ENCODE results near the gene PSMC3. TPM values are rescaled to one million over a fixed set of nuclear protein-coding genes. Genes with fewer than 3 reads are reported as not detected.

PSMC3 gene
- total and polyA plus RNA-seq, 2 donors (not counting 1 experiment from before 2014, with no cell fraction given): 36.7 to 62.7 TPM

DNA sequence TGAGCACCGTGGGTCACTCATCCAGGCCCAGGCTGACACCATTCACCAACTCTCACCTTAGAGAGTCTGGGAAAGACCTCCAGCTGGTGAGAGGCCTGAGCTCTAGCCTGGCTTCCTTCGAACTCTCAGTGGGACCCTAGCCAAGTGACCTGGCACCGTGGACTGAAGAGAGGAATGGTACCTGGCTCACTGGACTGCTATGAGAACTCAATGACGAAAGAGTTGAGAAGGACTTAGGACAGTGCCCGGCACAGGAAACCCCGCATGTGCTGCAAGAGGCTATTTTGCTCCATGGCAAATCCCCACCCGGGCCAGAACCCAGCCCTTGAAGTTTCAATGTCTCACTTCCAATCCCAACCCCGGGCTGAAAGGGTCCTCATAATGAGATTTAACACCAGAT lies 23.3 kb upstream of the PSMC3 start:
- Mint-ChIP-seq H3K27me3 (no peaks in the 10 kb centered on the region), H3K9me3 (ENCODE audit: insufficient read depth) (no peaks in the 10 kb centered on the region), H3K27ac (no peak overlapping the region), H3K4me3 (no peak overlapping the region), H3K4me1 (peaks cover 4% of the 10 kb centered on the region)
- H3K4me2 ChIP-seq (replicated peaks; ENCODE audit: low read depth, low read length, poor library complexity, severe bottlenecking): no peak overlapping the region
- no peak overlapping the region for H3K9ac ChIP-seq (ENCODE audit: low read length)
- intact Hi-C loops (cut with micrococcal nuclease): no loop called here
- peaks cover 0 to 5% of the 10 kb centered on the region in 2 donors for H3K4me1 ChIP-seq (ENCODE audit: control insufficient read depth in 2 of 2, insufficient read depth in 2 of 2, low read length in 2 of 2)
- ChIA-PET POLR2A (no interaction called here), CTCF (no interaction called here)
- H3K27me3 ChIP-seq (replicated peaks in 1 of 4; ENCODE audit: control extremely low read depth in 1 of 4, control insufficient read depth in 3 of 4, insufficient read depth in 4 of 4, low read length in 3 of 4): no peaks in the 10 kb centered on the region
- TF ChIP-seq EZH2 (IDR thresholded peaks at IDR 0.05; ENCODE audit: borderline replicate concordance, insufficient read depth, low read depth, low read length, poor library complexity, severe bottlenecking) (no peak), CTCF (IDR thresholded peaks at IDR 0.05) (no peak)
- no peak overlapping the region for H3K4me3 ChIP-seq (ENCODE audit: control extremely low read depth in 1 of 5, extremely low read depth in 1 of 5, insufficient read depth in 1 of 5, low read depth in 2 of 5, low read length in 4 of 5)
- no peak overlapping the region for H2AFZ ChIP-seq (ENCODE audit: insufficient read depth, low read depth, low read length, poor library complexity, severe bottlenecking)
- DNase-seq: no peak
- peaks cover 0 to 6% (median 0%) of the 10 kb centered on the region in 3 donors for H3K9me3 ChIP-seq (ENCODE audit: control extremely low read depth in 1 of 3, control insufficient read depth in 2 of 3, insufficient read depth in 1 of 3, low read length in 2 of 3)
- H3K27ac ChIP-seq (ENCODE audit: low read length in 2 of 2): no peak overlapping the region
- H4K20me1 ChIP-seq (ENCODE audit: control insufficient read depth, insufficient read depth, low read length, poor library complexity, severe bottlenecking): no peaks in the 10 kb centered on the region
- 97% methylated on average over 7 of the region's 8 CpGs for WGBS (ENCODE audit: insufficient coverage)
- H3K79me2 ChIP-seq (ENCODE audit: control insufficient read depth, insufficient read depth, low read length): no peaks in the 10 kb centered on the region
- no peaks in the 10 kb centered on the region for H3K36me3 ChIP-seq (replicated peaks in 1 of 2; ENCODE audit: control extremely low read depth in 1 of 2, control insufficient read depth in 1 of 2, extremely low read depth in 1 of 2, insufficient read depth in 2 of 2, low read length in 1 of 2)
- ATAC-seq (ENCODE audit: low read depth): no peak

- no peaks in the 10 kb centered on the region for H4K20me1 ChIP-seq (ENCODE audit: control insufficient read depth, insufficient read depth, low read length, poor library complexity, severe bottlenecking)
- CTCF ChIA-PET: no interaction called here
- no peak within 1 kb of the TSS for H3K4me2 ChIP-seq (replicated peaks; ENCODE audit: low read depth, low read length, poor library complexity, severe bottlenecking)
- no peak within 1 kb of the TSS for H3K27ac ChIP-seq (ENCODE audit: low read length in 2 of 2)
- POLR2A ChIA-PET: no interaction called here
- no peak within 1 kb of the TSS for H3K4me3 ChIP-seq (ENCODE audit: control extremely low read depth in 1 of 5, extremely low read depth in 1 of 5, insufficient read depth in 1 of 5, low read depth in 2 of 5, low read length in 4 of 5)
- H3K4me1 Mint-ChIP-seq: no peaks in the 10 kb centered on the region
- no peaks in the 10 kb centered on the region for H3K4me1 ChIP-seq (ENCODE audit: control insufficient read depth in 2 of 2, insufficient read depth in 2 of 2, low read length in 2 of 2)
- no peaks in the 10 kb centered on the region for H3K79me2 ChIP-seq (ENCODE audit: control insufficient read depth, insufficient read depth, low read length)
- H3K27me3 Mint-ChIP-seq: no peaks in the 10 kb centered on the region
- 97% methylated on average over 29 of the region's 32 CpGs for WGBS (ENCODE audit: insufficient coverage)
- TF ChIP-seq EZH2 (IDR thresholded peaks at IDR 0.05; ENCODE audit: borderline replicate concordance, insufficient read depth, low read depth, low read length, poor library complexity, severe bottlenecking) (no peak), CTCF (IDR thresholded peaks at IDR 0.05) (no peak)
- no peaks in the 10 kb centered on the region for H3K36me3 ChIP-seq (replicated peaks in 1 of 2; ENCODE audit: control extremely low read depth in 1 of 2, control insufficient read depth in 1 of 2, extremely low read depth in 1 of 2, insufficient read depth in 2 of 2, low read length in 1 of 2)
- no peak for DNase-seq
- H3K9ac ChIP-seq (ENCODE audit: low read length): no peak within 1 kb of the TSS
- no peak within 1 kb of the TSS for H3K4me3 Mint-ChIP-seq
- H3K27me3 ChIP-seq (replicated peaks in 1 of 4; ENCODE audit: control extremely low read depth in 1 of 4, control insufficient read depth in 3 of 4, insufficient read depth in 4 of 4, low read length in 3 of 4): no peaks in the 10 kb centered on the region
- H3K9me3 ChIP-seq (ENCODE audit: control extremely low read depth in 1 of 3, control insufficient read depth in 2 of 3, insufficient read depth in 1 of 3, low read length in 2 of 3): peaks cover 0 to 6% (median 0%) of the 10 kb centered on the region in 3 donors
- intact Hi-C loops (cut with micrococcal nuclease): no loop called here
- H3K27ac Mint-ChIP-seq: no peak within 1 kb of the TSS
- ATAC-seq (ENCODE audit: low read depth): no peak
- H3K9me3 Mint-ChIP-seq (ENCODE audit: insufficient read depth): no peaks in the 10 kb centered on the region
- H2AFZ ChIP-seq (ENCODE audit: insufficient read depth, low read depth, low read length, poor library complexity, severe bottlenecking): no peak within 1 kb of the TSS
These were observed 22.6 kb upstream of the PSMC3 start, which contains the start of gene RAPSN for GRCh38 chr11:47448566-47449427. Gene RAPSN, minus strand, starts transcription at chr11:47449136. Its CDS starts 172 bp downstream, at chr11:47448964.
